Esophagus (tissue), 2 donors: Measurements from ENCODE around the gene DDAH1. TPM values are rescaled to one million over a fixed set of nuclear protein-coding genes. Genes with fewer than 3 reads are reported as not detected.

Experiments used
- H3K27ac ChIP-seq, 2 donors: one replicate each; pipeline ENCODE4 v1.5.1; 2013; ENCODE audit warnings: low read depth in 2 of 2, mild to moderate bottlenecking in 2 of 2, inconsistent platforms in 1 of 2, low read length in 1 of 2, moderate library complexity in 1 of 2
- H3K27me3 ChIP-seq, 2 donors: one replicate each; pipeline ENCODE4 v1.6.1; 2013; ENCODE audit warnings: low read length in 2 of 2, control low read depth in 1 of 2, mild to moderate bottlenecking in 1 of 2; ENCODE audit not compliant: insufficient read depth in 2 of 2, control insufficient read depth in 1 of 2
- H3K36me3 ChIP-seq, 2 donors: one replicate each; pipeline ENCODE4 v1.6.1; 2013; ENCODE audit warnings: low read length in 1 of 2; ENCODE audit not compliant: control insufficient read depth in 2 of 2, insufficient read depth in 2 of 2
- H3K4me1 ChIP-seq, 2 donors: one replicate each; pipeline ENCODE4 v1.6.1; 2013; ENCODE audit warnings: low read length in 1 of 2; ENCODE audit not compliant: control insufficient read depth in 2 of 2, insufficient read depth in 2 of 2
- H3K4me3 ChIP-seq, 2 donors: one replicate each; pipeline ENCODE4 v1.5.1; 2013; ENCODE audit warnings: low read length in 2 of 2, mild to moderate bottlenecking in 2 of 2, low read depth in 1 of 2, moderate library complexity in 1 of 2
- H3K9me3 ChIP-seq, 2 donors: one replicate each; pipeline ENCODE4 v1.6.1; 2013; ENCODE audit warnings: mild to moderate bottlenecking in 2 of 2, low read depth in 1 of 2, low read length in 1 of 2, moderate library complexity in 1 of 2; ENCODE audit not compliant: control insufficient read depth in 2 of 2, insufficient read depth in 1 of 2
- WGBS, 2 donors: extraction: QIAGEN DNeasy Blood & Tissue Kit; methylation state at CpG; one replicate each; pipeline ENCODE4 v1.1.7; 2013; 5-methylcytosine and 5-hydroxymethylcytosine counted together
- polyA plus RNA-seq, 2 donors: library from polyadenylated mRNA; stranded (reverse); fragments of 200-250 nt; gene quantifications; one replicate each; pipeline ENCODE4 v1.2.3, GENCODE V29; 2013
- donor health status: healthy with polysubstance abuse.
- donor health status: Bipolar disorder and iron deficiency.

The DDAH1 gene
- polyA plus RNA-seq, 2 donors = 5.9 to 6.9 TPM

DNA sequence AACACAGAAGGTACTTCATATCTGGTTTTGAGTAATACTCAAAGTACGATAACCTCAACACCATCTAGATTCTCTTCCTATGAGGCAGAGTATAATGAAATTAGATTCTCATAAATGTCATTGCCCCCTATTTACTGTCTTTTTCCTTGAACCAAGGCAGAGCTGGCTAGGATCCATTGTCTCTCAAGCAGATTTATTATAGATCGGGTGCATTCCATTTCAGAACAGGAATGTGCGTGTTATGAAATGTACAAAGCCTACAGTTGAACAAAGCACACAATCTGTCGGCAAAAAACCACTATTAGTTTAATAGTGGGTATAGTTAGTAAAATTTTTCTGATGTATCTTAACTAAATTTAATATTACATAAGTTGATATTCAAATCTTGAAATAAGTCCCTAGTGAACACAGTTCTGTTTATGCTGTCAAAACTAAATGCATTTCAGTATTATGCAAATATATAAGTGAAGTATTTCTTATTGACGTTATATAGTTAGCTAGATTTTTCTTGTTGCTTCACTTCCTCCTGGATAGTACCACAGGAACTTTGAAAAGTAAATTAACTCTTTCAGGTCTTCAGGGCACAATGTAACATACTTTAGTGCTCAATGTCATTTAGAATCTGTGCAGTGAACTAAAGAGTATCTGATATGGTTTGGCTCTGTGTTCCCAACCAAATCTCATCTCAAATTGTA lies 92.1 kb downstream of the DDAH1 start:
- H3K36me3 ChIP-seq = no peaks in the 10 kb centered on the region
- no peaks in the 10 kb centered on the region for H3K9me3 ChIP-seq
- no peaks in the 10 kb centered on the region for H3K4me1 ChIP-seq
- H3K4me3 ChIP-seq = no peak overlapping the region
- H3K27me3 ChIP-seq = no peaks in the 10 kb centered on the region
- 26 to 32% methylated on average over 5 of the region's 5 CpGs for WGBS, 2 donors
- no peak overlapping the region for H3K27ac ChIP-seq

GRCh38 chr1:85371021-85371420 lies 93.9 kb downstream of the DDAH1 start:
- no peaks in the 10 kb centered on the region for H3K27me3 ChIP-seq
- no peak overlapping the region for H3K27ac ChIP-seq
- 41 to 48% methylated on average over 2 of the region's 2 CpGs for WGBS, 2 donors
- H3K4me1 ChIP-seq = no peaks in the 10 kb centered on the region
- H3K9me3 ChIP-seq = no peaks in the 10 kb centered on the region
- H3K36me3 ChIP-seq = no peaks in the 10 kb centered on the region
- H3K4me3 ChIP-seq = no peak overlapping the region

- H3K27ac ChIP-seq = no peak overlapping the region
- no peaks in the 10 kb centered on the region for H3K36me3 ChIP-seq
- H3K27me3 ChIP-seq = no peaks in the 10 kb centered on the region
- no peaks in the 10 kb centered on the region for H3K9me3 ChIP-seq
- H3K4me1 ChIP-seq = no peaks in the 10 kb centered on the region
- WGBS, 2 donors = 67 to 82% methylated on average over 6 of the region's 6 CpGs
- no peak overlapping the region for H3K4me3 ChIP-seq
Measured at GRCh38 chr1:85368073-85368770, 96.7 kb downstream of the DDAH1 start.

- H3K9me3 ChIP-seq = no peaks in the 10 kb centered on the region
- 37 to 49% methylated on average over 3 of the region's 3 CpGs for WGBS, 2 donors
- H3K4me3 ChIP-seq = no peak overlapping the region
- no peaks in the 10 kb centered on the region for H3K36me3 ChIP-seq
- no peaks in the 10 kb centered on the region for H3K27me3 ChIP-seq
- no peaks in the 10 kb centered on the region for H3K4me1 ChIP-seq
- no peak overlapping the region for H3K27ac ChIP-seq
Measured at GRCh38 chr1:85366391-85367170, 98.4 kb downstream of the DDAH1 start.

- no peak overlapping the region for H3K27ac ChIP-seq
- 75 to 88% methylated on average over 3 of the region's 3 CpGs for WGBS, 2 donors
- no peaks in the 10 kb centered on the region for H3K27me3 ChIP-seq
- no peaks in the 10 kb centered on the region for H3K9me3 ChIP-seq
- no peak overlapping the region for H3K4me3 ChIP-seq
- no peaks in the 10 kb centered on the region for H3K4me1 ChIP-seq
- H3K36me3 ChIP-seq = no peaks in the 10 kb centered on the region
Measured at GRCh38 chr1:85365851-85366250, 99.1 kb downstream of the DDAH1 start.

DNA sequence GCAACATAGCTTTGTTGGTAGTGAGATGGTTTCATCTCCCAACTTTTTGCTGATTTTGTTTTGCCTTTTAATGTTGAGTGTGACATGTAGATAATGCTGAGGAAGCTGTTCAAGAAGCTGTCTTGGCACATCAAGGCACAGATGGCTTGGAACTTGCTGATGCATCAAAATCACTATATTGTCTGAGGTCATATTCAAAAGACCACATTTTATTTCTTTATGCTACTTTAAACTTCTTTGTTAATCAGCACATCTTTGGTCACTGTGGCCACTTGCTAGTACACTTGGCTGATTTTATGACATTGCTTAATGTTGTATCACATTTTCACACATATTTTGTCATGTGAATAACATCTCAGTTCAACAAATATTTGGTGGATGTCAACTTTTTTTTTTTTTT lies 101.4 kb downstream of the DDAH1 start:
- H3K4me3 ChIP-seq = no peak overlapping the region
- no peaks in the 10 kb centered on the region for H3K27me3 ChIP-seq
- H3K9me3 ChIP-seq = no peaks in the 10 kb centered on the region
- no peaks in the 10 kb centered on the region for H3K36me3 ChIP-seq
- H3K27ac ChIP-seq = no peak overlapping the region
- no peaks in the 10 kb centered on the region for H3K4me1 ChIP-seq

DNA sequence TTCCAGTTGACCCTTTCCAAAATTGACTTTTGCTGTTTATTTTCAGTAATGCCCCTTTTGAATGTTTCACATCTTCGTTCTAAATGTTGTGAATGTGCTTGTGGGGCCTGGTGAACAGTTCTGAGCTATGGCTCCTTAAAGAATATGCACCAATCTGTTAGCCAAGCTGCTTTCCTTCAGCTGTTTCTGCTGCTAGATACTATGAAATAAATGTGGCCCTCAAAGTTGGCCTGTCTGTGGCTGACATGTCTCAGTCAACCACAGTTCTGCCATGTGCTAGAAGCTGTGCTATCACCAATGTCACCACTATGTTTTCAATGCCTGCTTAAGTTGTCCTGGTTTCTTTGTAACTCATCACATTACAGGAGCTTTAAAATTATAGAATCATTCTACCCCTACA lies 101.9 kb downstream of the DDAH1 start:
- H3K27ac ChIP-seq = no peak overlapping the region

GRCh38 chr1:85361606-85362296 lies 103.2 kb downstream of the DDAH1 start:
- H3K27me3 ChIP-seq = no peaks in the 10 kb centered on the region
- H3K9me3 ChIP-seq = no peaks in the 10 kb centered on the region
- H3K27ac ChIP-seq = no peak overlapping the region
- H3K36me3 ChIP-seq = no peaks in the 10 kb centered on the region
- no peaks in the 10 kb centered on the region for H3K4me1 ChIP-seq
- H3K4me3 ChIP-seq = no peak overlapping the region

More for the DNA sequence above, 101.9 kb downstream of the DDAH1 start:
- no peaks in the 10 kb centered on the region for H3K36me3 ChIP-seq
- no peaks in the 10 kb centered on the region for H3K9me3 ChIP-seq
- no peaks in the 10 kb centered on the region for H3K4me1 ChIP-seq
- WGBS, 2 donors = 68 to 72% methylated on average over 1 of the region's 1 CpG
- H3K4me3 ChIP-seq = no peak overlapping the region
- H3K27me3 ChIP-seq = no peaks in the 10 kb centered on the region

- Histone ChIP-seq H3K27ac (no peak overlapping the region), H3K27me3 (no peaks in the 10 kb centered on the region), H3K4me1 (no peaks in the 10 kb centered on the region), H3K9me3 (no peaks in the 10 kb centered on the region), H3K4me3 (no peak overlapping the region), H3K36me3 (no peaks in the 10 kb centered on the region)
- 62 to 64% methylated on average over 3 of the region's 3 CpGs for WGBS, 2 donors
Measured at GRCh38 chr1:85360730-85361493, 104.0 kb downstream of the DDAH1 start.
